HUDEP-2 (cell line): ENCODE results near the gene ZNF438.
"Not testable (repeated sequence)": the region's sequence is repeated elsewhere in the genome, so short reads cannot be mapped to it uniquely, and the experiment has no call there.

Experiments used
- DNase-seq, 76 experiments: peaks; one replicate each; lab custom pipeline; 2025; ENCODE audit not compliant: unreplicated experiment in 76 of 76; lab: John Stamatoyannopoulos, UW

Gene ZNF438

GRCh38 chr10:31031558-31032257, at the start of gene ZNF438:
Gene ZNF438, minus strand, starts transcription at chr10:31031865. Its CDS starts 154,831 bp downstream, at chr10:30877034.
- peak; percentile 13 to 95 (median 84) for DNase-seq

DNA sequence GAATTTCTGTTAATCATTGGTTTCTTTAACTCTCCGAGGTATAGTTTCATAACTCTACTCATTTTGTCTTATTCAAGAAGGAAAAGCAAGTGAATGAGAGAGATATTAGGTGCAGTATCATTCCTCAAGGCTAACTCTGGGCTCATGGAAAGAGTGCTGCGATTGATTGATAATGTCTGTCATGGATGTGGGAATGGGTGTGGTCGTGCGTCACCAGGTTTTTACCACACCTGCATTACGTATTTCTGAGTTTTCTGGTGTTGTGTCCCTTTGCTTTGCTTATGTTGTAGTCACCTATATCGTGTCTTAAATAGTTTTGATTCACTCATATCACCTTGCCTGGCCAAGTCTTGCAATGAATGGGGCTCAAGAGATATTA, 44.9 kb upstream of the ZNF438 start:
- no peak for DNase-seq

- no peak for DNase-seq
These were observed 44.4 kb upstream of the ZNF438 start for GRCh38 chr10:31075881-31076609.

- DNase-seq = no peak
These were observed 43.8 kb upstream of the ZNF438 start for GRCh38 chr10:31075434-31075833.

DNA sequence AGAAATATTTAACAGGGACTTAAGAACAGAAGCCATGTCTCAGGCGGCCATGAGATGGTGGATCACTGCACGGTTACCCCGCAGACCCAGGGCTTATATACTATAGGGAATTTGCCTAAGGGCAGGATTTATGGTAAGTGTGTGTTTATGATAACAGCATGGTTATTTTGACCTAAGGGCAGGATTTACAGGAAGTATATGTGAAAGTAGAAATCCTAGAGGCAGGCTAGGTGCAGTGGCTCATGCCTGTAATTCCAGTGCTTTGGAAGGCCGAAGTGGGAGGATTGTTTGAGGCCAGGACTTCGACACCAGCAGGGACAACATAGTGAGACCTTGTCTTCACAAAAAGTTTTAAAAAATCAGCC, 43.0 kb upstream of the ZNF438 start:
- DNase-seq = no peak

GRCh38 chr10:31073996-31074721, 42.5 kb upstream of the ZNF438 start:
- no peak for DNase-seq

DNA sequence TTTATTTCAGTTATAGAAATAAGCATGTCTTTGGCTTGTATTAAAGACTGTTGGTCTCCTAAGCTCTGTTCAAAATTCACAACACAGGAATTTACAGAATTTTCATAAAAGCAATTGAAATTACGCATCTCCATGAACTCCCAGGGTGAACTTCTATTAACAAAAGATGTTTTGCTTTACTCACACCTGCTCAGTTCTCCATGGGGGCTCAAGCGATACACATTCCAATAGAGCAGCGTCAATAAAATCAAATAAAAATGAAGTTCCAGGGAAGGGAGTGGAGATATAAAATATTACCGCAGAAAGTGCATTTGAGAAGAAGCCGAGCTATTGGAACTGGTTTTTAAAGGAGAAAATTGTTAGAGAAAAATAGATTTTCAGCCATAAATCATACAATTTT, 41.5 kb upstream of the ZNF438 start:
- no peak for DNase-seq

DNA sequence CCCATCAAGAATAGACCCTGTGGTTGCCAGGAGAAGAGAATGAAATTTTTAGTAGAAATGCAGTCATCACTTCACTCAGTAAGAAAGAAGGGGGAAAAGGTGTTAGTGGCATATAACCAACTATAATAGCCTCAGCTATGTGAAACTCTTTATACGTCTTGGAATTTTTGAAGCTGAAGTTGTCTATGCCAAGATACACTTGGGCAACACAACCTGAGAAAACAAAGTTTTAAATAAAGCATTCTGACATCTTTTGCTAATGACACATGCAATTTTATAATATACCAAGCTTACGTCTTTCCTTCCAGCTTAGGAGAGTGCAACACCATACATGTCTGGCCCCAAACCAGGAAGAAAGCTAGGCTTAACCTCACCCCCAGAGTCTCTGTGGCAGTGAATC, 40.8 kb upstream of the ZNF438 start:
- DNase-seq = no peak

GRCh38 chr10:31071232-31072005, 39.8 kb upstream of the ZNF438 start:
- DNase-seq = no peak

DNA sequence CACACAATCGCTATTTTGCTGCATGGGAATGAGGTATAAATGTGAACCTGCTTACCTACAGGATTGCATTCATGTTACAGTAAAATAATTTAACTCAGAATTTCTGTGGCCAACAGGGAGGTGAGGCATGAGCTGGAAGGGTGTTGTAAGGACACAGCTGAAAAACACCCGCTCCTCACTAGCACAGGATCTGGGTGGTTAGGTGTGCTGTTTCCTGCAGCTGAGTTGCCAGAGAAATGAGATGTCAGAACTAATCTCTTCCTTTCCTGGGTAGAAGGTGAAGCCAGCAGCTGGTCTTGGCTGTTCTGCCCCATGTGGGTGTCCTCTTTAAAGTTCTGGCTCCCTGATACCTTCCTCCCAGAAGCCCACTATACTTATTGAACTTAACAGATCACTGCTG, 39.0 kb upstream of the ZNF438 start:
- DNase-seq = no peak

DNA sequence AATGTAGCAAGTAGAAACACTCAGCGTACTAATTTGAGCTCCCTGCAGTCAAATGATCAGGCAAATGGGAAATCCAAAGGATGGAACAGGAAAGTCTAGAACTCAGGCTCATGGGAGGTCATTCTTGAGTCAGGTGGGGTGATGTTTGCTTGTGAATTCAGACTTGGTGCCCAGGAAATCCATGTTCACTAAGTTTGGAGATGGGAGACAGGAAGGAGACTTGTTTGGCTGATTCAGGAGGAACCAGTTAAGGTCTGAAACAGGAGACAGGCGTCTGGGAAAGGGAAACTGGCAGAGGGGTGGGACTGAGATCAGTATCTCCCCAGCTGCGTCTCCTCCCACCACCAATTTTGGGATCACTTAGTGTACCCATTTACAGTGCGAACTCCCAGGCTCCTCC, 38.4 kb upstream of the ZNF438 start:
- no peak for DNase-seq

DNA sequence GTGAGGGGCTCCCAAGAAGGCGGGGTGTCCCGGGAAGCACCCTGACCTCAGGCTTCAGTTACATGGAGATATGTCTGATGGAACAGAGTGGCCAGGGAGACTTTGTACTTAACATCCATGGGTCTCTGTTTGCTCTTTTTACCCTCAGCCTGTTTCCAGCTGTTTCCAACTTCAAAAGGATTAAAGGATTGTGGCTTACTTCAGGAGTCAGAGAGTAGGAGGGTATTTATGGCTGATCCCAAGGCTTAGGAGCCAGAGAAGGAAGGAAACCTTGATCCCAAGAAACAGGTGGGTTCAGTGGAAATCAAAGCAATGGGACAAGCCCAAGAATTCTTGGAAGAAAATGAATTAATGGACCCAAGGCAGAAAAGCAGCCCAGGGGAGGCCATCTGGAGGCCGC, 37.7 kb upstream of the ZNF438 start:
- no peak for DNase-seq

DNA sequence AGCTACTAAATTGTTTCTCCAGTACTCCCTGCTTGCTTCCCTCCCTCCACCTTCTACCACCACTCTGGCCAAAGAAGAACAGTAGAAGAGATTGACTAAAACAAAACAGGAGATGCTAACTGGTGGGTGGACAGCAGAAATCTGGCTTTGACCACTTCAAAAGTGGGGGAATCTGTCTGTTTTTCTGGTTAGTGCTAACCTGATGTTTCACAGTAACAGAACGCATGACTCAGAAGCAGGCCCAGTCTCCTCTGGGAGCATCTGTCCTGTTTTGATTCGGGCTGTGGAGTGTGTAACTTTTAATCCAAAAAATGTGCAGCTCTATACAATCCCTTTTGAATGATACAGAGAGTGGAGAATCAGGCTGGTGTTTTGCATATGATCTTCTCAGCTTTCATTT, 32.7 kb upstream of the ZNF438 start:
- DNase-seq = no peak

GRCh38 chr10:31063841-31064240, 32.2 kb upstream of the ZNF438 start:
- no peak for DNase-seq

DNA sequence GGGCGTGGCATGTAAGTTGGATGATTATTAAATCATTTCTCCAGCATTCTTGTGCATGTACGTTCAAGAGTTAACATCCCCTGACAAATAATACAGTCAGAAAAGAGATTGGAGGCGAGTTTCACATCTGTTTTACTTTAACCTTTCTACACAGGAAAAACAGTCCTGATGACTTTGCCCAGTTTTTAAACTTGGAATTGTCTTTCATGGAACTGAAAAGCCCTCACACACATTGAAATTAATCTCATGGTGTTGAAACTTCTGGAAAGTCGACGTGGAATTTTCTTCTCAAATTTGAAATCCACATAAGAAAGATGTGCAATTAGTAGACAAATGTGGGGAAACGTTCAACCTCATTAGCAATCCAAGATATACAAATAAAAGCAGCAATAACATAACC, 31.2 kb upstream of the ZNF438 start:
- DNase-seq = no peak

DNA sequence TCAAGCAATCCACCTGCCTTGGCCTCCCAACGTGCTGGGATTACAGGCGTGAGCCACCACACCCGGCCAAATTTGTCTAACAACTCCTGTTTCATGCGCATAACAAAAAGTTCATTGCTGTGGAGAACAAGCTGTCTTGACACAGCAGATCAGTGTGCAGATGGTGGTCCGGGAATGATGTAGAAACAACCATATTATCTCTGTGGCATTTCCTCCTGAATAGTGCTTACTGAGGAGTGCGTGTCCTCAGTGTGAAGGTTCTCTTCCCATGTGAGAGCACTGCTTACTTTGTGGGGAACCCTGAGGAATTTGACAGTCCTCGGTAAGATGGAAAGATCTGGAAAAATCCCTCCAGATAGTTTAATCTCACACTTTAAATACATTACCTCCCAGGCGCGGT, 30.3 kb upstream of the ZNF438 start:
- DNase-seq = no peak

DNA sequence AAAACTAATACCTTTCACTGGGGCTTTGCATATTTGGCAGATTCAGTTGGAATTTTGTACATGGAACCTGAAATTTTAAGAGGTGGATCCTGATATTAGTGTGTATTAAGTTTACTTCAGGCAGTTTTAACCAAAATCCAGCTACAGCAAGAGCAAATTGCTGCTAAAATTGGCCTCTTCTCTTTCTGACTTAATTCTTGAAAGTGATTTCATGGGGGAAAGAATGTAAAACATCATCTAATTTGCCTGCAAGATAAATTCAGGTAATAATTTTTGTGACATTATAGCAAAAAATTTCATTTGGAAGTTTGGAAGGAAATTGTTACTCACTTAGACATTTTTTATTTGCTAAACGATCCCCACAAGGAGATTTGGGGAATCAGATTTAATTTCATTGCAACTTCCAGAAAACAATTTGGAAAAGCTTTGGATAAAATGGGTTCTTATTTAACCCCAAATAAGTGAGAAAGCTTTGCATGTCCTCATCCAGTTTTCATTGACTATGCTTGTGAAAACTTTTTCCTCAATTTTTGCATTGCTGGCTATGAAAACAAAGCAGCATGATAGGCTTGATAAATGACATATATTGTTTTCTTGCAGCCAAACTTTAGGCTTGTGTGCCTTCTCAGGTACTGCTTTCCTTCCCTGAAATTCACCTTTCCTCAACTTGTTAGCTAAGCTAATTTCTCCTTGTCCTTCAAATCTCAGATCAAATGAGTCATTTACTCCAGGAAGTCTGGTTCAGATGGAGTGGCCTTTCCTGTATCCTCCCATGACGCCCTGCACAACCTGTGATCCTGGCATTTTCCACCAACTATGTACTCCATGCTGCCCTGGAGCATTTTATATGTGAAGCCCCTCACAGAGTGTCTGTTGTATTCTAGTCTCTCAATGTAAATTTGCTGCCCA, 27.4 kb upstream of the ZNF438 start:
- no peak for DNase-seq

DNA sequence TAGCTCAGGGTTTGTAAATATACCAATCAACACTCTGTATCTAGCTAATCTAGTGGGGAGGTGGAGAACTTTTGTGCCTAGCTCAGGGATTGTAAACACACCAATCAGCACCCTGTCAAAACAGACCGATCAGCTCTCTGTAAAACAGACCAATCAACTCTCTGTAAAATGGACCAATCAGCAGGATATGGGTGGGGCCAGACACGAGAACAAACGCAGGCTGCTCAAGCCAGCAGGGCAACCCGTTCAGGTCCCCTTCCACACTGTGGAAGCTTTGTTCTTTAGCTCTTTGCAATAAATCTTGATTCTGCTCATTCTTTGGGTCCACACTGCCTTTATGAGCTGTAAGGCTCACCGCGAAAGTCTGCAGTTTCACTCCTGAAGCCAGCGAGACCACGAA, 25.0 kb upstream of the ZNF438 start:
- DNase-seq = not testable (repeated sequence)

DNA sequence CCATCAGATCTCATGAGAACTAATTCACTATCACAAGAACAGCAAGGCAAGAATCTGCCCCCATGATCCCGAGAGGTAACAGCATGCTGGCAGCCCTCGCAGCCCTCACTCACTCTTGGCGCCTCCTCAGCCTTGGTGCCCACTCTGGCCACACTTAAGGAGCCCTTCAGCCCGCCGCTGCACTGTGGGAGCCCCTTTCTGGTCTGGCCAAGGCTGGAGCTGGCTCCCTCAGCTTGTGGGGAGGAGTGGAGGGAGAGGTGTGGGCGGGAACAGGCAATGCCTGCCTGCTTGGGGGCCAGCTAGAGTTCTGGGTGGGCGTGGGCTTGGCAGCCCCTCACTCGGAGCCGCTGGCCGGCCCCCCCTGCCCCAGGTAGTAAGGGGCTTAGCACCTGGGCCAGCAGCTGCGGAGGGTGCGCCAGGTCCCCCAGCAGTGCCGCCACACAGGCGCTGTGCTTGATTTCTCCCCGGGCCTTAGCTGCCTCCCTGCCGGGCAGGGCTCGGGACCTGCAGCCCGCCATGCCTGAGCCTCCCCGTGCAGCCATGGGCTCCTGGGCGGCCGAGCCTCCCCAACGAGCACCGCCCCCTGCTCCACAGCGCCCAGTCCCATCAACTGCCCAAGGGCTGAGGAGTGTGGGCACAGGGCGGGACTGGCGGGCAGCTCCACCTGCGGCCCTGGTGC, 24.0 kb upstream of the ZNF438 start:
- DNase-seq = no peak

- no peak for DNase-seq
These were observed 20.0 kb upstream of the ZNF438 start for GRCh38 chr10:31051703-31052102.
